ENCODE measurements around the gene ADAM8.
"Not testable (repeated sequence)": the region's sequence is repeated elsewhere in the genome, so short reads cannot be mapped to it uniquely, and the experiment has no call there.

Gene ADAM8

DNA sequence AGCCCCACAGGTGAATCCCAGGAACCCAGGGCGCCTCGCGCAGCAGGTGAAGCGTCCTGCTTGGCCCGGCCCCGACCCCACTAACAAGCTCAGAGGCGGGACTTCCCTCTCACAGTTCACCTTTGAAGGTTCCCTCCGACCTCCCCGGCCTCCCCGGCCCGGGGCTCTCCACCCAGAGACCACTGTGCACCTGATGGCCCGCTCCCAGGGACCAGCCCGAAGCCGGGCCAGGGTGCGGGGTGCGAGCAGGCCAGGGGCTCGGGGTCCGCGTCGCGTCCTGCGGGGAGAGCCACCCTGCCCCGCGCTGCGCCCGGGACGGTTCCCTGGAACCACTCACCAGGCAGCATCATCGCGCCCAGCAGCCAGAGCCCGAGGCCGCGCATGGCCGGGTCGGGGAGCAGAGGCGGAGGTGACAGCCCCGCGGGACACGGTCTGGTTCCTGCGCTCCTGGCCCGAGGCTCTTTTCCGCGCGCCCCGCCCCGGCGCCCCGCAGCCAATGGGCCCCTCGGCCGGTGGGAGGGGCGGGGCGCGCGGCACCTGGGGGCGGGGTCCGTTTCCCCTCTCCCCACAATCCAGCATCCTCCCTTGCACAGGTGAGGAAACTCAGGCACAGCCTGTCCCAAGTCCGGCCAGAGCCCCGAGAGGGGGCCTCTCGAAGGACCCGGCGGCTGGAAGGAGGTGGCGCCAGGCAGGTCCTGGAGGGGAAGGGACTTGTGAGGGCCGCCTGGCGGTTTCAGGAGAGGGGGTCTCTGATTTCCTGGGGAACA, at the start of gene ADAM8:
Gene ADAM8 (minus strand): TSS at position 434 of the 767 bp plus-strand sequence. CDS start 51 bp downstream, at position 383.
- peak; percentile 9 for DNase-seq

DNA sequence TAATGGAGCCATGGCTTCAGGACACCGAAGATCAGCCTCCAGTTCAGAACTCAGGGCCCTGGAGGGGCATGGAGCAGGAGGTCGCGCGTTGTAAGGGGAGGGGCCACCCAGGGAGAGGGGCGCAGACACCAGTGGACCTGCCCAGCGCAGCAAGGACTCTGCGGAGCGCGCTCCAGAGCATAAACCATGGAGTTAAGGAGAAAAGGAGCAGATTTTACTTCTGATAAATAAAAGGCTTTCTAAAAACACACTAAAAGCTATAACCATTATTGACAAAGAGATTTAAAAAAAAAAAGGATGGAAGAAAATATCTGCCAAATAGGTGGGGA, 49.5 kb upstream of the ADAM8 start:
- DNase-seq, result no peak

DNA sequence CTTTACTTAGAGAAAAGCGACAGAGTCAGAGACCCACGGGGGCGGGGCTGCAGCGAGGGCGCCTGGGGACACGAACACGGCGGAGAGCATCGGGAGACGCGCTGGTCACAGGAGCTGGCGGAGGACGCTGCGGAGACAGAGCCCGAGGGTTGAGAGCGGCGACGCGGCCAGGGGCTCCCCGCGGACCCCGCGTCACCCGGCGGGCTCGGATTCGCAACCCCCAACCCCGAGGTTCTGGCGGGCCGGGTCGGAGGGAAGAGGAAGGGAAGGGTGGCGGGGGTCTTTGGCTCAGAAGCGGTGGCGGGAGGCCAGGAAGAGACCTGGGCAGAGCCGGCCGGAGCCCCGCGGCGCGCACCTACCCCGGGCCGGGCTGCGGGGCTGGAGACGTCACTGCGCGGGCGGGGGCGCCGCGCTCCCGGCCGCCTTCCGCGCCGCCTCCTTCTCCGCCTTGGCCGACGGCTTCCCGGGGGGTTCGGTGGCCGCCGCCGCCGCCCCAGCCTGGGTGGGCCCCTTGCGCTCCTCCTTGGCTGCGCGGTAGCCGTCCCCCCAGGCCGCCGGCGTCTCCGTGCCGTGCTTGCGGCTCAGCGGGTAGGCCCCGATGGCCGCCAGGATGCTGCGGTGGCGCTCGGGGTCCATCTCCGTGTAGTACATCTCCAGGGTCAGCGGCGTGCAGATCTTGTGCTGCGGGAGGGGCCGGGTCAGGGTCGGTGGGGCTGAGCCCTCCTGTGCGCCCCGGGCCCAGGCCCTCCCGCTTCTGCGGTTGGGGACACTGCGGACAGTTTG, 49.0 kb upstream of the ADAM8 start:
- DNase-seq, result no peak

DNA sequence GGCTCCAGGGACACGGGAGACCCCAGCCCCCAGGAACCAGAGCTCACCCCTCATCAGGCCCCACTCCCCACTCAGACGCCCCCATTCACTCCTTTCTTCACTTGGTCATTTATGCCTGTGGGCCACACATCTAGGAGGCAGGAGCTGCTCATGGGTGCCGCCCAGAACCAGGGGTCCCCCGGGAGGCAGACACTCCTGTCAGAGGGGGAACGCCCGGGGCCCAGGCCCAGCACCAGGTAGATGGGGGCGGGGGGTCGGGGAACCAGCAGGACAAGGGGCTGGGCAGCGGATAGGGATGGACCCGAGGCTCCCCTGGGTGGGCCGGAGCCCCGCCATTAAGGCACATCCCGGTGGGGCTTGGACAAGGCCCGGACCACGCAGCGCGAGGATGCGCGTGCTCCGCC, 48.2 kb upstream of the ADAM8 start:
- no peak for DNase-seq

DNA sequence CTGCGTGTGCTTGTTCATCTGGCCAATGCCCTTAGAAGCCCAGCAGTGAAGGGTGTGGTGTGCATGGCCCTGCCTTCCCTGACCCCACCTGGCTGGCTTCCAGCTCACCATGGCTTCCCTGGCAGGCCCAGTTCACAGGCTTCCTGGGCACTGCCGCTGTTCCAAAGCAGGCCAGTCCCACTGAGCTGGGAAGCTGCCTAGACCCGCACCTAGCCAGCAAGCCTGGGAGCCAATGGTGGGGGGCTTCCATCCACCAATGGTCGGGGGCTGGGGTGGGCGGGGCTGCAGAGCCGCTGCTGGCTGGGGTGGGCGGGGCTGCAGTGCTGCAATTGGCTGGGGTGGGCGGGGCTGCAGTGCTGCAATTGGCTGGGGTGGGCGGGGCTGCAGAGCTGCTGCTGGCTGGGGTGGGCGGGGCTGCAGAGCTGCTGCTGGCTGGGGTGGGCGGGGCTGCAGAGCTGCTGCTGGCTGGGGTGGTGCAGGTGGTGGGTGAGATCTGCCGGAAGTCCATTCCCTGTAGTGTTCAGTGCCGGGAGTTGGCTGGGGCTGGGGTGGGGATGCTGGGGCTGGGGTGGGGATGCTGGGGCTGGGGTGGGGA, 47.6 kb upstream of the ADAM8 start:
- peak; percentile 78 for DNase-seq

DNA sequence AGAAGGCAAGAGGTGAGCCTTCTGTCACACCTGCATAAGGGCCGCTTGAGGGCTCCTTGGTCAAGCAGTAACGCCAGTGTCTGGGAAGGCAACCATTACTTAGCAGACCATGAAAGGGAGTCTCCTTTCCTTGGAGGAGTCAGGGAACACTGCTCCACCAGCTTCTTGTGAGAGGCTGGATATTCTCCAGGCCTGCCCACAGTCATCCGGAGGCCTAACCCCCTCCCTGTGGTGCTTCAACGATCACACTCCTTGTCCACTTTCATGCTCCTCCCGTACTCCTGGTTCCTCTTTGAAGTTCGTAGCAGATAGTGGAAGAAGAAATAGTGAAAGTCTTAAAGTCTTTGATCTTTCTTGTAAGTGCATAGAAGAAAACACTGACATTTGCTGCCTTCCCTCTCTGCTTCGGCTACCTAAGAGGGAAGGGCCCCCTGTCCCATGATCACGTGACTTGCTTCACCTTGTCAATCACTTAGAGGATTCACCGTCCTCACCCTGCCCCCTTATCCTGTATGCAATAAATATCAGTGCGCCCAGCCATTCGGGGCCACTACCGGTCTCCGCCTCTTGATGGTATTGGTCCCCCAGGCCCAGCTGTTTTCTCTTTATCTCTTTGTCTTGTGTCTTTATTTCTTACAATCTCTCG, 45.5 kb upstream of the ADAM8 start:
- DNase-seq, result not testable (repeated sequence)

DNA sequence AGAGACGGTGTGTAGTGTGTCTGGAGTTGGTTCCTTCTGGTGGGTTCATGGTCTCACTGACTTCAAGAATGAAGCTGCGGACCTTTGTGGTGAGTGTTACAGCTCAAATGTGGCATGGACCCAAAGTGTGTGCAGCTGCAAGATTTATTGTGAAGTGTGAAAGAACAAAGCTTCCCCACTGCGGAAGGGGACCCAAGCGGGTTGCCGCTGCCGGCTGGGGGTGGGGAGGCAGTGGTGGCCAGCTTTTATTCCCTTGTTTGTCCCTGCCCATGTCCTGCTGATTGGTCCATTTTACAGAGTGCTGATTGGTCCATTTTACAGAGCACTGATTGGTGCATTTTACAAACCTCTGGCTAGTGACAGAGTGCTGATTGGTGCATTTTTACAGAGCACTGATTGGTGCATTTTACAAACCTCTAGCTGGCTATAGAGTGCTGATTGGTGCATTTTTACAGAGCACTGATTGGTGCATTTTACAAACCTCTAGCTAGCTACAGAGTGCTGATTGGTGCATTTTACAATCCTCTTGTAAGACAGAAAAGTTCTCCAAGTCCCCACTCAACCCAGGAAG, 44.3 kb upstream of the ADAM8 start:
- DNase-seq, result not testable (repeated sequence)

DNA sequence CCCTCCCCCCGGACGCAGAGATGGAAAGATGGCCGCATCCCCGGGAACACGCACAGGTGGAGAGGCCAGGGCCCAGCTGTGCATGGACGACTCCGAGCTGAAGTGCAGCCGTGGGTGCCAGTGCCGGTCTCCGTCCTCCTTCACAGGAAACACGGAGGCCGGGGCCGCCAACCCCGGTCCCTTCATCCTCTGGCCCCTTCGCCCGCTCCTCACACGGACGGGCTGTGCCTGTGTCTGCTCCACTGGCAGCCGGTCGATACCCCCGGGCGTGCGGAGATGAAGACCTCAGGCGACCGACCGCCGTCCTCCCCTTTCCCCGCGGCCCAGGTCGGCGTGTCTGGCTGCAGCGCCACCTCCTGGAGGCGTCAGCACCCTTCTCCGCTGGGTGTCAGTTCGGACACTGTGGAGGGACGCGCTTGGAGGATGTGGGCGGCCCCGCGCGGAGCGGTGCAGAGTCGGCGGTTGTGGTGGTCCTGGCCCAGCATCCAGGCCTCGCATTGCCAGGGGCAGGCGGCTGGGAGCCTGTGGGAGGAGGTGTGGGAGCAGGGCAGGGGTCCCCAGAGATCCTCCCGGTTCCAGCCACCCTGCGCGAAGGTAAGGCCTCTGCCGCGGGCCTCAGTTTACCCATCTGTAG, 41.9 kb upstream of the ADAM8 start:
- peak; percentile 54 for DNase-seq

DNA sequence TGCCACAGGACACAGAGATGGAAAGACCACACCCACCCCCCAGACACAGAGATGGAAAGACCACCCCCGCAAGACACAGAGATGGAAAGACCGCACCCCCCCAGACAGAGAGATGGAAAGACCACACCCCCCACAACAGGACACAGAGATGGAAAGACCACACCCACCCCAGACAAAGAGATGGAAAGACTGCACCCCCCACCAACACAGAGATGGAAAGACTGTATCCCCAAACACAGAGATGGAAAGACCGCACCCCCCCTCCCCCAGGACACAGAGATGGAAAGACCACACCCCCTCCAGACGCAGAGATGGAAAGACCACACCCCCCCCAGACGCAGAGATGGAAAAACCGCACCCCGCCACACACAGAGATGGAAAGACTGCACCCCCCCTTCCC, 40.1 kb upstream of the ADAM8 start:
- no peak for DNase-seq

DNA sequence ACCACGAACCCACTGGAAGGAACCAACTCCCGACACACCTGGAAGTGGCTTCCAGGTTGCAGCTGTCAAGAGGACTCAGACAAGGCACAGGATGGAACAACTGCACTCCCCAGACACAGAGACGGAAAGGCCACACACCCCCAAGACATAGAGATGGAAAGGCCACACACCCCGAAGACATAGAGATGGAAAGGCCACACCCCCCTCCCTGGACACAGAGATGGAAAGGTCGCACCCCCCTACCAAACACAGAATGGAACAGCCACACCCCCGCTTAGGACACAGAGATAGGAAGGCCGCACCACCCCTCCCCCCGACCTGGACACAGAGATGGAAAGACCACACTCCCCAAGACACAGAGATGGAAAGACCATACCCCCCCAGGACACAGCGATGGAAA, 39.6 kb upstream of the ADAM8 start:
- no peak for DNase-seq

DNA sequence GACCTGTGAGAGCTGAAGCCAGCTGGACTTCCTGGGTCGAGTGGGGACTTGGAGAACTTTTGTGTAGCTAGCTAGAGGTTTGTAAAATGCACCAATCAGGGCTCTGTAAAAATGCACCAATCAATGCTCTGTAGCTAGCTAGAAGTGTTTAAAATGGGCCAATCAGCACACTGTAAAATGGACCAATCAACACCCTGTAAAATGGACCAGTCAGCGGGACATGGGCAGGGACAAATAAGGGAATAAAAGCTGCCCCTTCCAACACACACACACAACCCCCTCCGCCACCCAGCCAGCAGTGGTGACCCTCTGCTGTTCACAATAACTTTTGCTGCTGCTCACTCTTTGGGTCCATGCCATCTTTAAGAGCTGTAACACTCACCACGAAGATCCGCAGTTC, 39.2 kb upstream of the ADAM8 start:
- DNase-seq, result no peak

DNA sequence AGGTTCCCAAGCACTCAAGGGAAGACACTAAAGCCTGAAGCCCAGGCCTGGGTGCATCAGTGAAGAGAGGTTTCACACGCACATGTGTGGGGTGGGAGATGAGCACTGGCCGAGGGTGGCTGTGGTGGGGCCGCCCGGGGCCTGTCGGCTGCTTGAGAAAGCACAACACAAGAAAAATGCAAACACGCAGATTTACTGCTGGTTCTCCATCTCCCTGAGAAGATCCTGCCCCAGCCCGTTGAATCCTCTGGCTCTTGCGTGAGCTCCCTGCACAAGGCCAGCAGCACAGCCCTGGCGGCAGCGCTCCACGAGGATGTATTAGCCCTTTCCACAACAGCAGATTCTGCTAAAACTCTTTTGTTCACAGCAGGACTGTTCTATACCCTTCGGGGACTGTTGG, 38.2 kb upstream of the ADAM8 start:
- DNase-seq, result no peak

DNA sequence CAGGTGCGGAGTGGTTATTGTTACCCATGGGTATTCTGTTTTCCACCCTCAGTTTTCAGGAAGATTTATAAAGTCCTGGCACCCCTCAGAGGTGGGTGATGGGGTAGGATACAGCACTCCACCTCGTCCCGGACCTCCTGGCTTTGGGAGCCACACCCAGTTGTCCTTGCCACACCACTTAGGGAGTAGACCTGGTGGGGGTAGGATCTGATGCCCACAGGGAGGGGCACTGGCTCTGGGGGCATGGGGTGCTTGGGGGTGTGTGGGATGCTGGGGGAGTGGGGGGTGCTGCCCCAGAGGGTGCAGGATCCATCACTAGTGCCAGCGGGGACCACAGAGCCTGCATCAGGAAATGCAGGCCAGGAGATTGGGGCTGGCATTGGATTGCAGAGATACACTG, 36.5 kb upstream of the ADAM8 start:
- no peak for DNase-seq

DNA sequence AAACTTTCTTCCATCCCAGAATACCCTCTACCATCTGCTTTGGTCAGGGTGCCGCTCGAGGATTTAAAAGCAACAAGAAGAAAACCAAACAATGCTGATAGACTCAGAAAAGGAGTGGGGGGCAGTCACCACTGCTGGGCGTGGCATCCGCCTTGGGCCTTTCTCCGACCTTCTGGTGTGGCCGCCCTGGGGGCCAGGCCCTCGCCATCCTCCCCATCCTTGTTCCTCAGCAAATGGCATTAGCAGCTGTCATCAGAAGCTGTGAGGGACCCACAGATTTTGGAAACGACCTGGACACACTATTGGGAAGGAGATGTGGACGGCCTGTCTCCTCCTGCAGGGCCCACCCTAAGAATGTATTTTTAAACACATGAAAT, 36.1 kb upstream of the ADAM8 start:
- DNase-seq, result no peak

DNA sequence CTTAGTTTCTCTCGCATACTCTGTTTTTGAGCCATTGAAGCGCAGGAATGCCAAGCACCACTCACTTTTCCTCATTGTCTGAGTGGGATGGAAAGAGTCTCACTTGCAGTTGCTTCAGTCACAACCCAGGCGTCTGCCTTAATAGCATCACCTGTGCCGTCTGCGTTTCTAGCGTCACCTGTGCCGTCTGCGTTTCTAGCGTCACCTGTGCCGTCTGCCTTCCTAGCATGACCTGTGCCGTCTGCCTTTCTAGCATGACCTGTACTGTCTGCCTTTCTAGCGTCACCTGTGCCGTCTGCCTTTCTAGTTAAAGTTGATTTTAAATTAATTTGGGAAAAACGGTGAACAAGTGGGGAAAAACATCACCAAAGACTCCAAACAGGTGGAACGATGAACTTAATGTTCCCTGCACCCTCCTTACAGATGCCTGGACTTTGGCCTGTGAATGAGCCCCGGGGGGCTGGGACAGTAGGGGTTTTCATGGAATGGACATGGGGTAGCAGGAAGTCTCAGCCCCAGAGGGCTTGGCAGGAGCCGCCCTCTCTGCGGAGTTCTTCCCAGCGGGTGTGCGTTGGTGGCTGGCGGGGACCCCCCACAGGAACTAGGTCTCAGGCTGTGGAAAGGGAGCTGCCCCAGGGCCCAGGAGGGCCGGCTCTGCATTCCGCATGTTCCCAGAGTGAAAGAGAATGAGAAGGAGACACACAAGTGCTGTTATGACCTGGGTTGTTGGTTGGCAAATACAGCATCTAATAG, 35.5 kb upstream of the ADAM8 start:
- DNase-seq, result no peak

DNA sequence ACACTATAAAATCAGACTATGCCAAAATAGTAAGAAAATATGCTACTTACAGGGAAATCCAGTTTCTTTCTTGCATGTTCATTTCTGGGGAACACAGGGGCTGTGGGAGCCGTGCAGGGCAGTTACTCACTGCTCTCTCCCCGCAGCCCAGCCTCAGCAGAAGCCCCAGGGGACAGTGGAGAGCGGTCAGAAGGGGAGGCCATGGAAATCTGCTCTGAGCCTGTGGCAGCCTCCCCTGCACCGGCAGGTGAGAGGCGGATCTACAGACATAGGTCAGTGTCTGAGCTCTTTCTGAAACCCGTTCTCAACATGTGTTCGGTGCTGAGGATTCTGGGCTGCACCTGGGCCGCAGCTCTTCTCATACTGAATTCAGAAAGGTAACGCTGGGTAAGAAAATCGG, 34.9 kb upstream of the ADAM8 start:
- DNase-seq, result no peak

DNA sequence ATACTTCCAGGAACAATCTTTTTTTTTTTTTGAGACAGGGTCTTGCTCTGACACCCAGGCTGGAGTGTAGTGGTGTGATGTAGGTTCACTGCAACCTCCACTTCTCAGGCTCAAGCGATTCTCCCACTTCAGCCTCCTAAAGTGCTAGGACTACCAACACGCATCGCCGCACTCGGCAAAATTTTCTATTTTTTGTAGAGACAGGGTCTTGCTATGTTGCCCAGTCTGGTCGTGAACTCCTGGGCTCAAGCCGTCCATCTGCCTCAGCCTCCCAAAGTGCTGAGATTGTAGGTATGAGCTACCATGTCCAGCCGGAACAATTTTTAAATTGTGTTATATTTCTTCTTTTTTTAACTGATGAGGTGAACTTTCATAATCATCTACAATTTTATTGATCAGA, 34.1 kb upstream of the ADAM8 start:
- DNase-seq, result no peak

DNA sequence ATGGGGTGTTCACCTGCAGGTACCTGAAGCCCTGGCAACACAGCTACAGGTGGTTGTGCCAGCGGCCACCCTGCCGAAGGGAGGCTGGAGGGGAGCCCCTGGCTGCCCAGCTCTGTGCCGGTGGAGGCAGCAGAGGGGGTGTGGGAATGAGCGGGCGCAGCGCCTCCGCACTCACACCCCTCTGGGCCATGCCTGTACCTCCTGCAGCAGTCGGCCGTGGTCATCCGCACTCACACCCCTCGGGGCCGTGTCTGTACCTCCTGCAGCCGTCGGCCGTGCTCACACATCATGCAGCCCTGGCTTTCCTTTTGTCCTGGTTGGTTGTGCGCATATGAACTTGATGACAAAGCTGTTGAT, 33.7 kb upstream of the ADAM8 start:
- DNase-seq, result no peak

DNA sequence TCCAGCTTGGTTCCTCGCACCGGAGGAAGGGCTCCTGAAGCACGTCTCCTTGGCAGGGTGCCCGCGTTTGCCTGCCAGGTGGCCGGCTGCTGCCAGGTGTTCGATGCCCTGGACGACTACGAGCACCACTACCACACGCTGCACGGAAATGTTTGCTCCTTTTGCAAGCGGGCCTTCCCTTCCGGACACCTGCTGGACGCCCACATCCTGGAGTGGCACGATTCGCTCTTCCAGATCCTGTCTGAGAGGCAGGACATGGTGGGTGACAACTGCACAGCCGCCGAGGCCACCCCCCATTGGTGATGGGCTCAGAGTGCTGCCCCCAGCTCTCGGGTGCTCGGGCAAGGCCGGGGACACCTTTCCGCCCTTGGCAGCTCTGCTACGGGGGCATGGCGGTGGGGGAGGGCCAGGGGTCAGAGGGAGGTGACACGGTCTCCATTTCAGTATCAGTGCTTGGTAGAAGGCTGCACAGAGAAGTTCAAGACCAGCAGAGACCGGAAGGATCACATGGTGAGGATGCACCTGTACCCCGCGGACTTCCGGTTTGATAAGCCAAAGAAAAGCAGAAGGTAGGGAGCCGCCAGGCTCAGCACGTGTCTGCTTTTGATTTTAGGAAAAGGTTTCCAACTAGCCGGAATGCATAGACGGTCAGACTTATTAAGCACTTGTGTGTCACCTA, 33.2 kb upstream of the ADAM8 start:
- DNase-seq, result peak; percentile 67

DNA sequence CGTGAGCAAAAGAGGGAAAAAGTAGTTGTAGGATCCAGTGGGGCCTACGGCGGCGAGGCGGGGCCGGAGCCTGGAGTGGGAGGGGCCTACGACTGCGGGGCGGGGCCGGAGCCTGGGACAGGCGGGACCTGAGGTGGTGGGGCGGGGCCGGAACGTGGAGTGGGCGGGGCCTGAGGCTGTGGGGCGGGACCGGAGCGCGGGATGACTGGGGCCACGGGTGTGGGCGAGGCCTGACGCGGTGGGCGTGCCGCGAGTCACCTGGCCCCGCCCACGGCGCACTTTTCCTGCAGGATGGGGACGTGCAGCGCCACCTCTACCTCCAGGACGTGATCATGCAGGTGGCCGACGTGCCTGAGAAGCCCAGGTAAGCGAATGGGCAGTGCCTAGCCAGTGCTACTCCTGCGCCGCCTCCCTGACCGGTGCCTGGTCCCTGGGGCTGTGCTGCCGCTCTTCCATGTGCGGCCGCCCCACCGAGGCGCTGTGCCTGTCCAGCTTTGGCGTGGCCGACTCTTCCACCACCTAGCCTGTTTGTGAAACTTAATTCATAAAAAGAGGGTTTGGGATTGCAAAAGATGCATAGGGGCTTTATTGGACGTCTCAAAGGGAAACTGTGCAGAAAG, 32.5 kb upstream of the ADAM8 start:
- DNase-seq, result peak; percentile 88

Measured in NCI-H345 (cell line).